ENCODE measurements around the gene GFER. TPM values are rescaled to one million over a fixed set of nuclear protein-coding genes. Genes with fewer than 3 reads are reported as not detected.
"Not testable (repeated sequence)": the region's sequence is repeated elsewhere in the genome, so short reads cannot be mapped to it uniquely, and the experiment has no call there.

Gene GFER
- total RNA-seq (16.1 TPM), polyA plus RNA-seq (28.0 TPM)
- long read RNA-seq, donor 1, partial matches to known transcripts: 0 of 2 reads
- long read RNA-seq, donor 1, other reads (novel, unspliced or antisense): 0 of 2 reads
- long read RNA-seq, donor 2: 0 reads
- long read RNA-seq, donor 3, transcript GFER-203 (2 exons, 1,365 nt): minor isoform, 5 of 17 reads
- long read RNA-seq, donor 3, transcript GFER-201 (3 exons, 2,345 nt): major isoform, 8 of 17 reads
- long read RNA-seq, donor 3, partial matches to known transcripts: 0 of 17 reads
- long read RNA-seq, donor 3, other reads (novel, unspliced or antisense): 0 of 17 reads
- long read RNA-seq, donor 4, transcript GFER-201 (3 exons, 2,345 nt): major isoform, 5 of 7 reads
- long read RNA-seq, donor 4, partial matches to known transcripts: 0 of 7 reads
- long read RNA-seq, donor 4, other reads (novel, unspliced or antisense): 0 of 7 reads
- long read RNA-seq, donor 5, transcript GFER-201 (3 exons, 2,345 nt): major isoform, 15 of 19 reads
- long read RNA-seq, donor 5, partial matches to known transcripts: 0 of 19 reads
- long read RNA-seq, donor 5, other reads (novel, unspliced or antisense): 0 of 19 reads
- long read RNA-seq, donor 6, transcript GFER-201 (3 exons, 2,345 nt): major isoform, 12 of 16 reads
- long read RNA-seq, donor 6, partial matches to known transcripts: 0 of 16 reads
- long read RNA-seq, donor 6, other reads (novel, unspliced or antisense): 0 of 16 reads
- long read RNA-seq, donor 7, partial matches to known transcripts: 0 of 4 reads
- long read RNA-seq, donor 7, other reads (novel, unspliced or antisense): 0 of 4 reads
- long read RNA-seq, donor 8, partial matches to known transcripts: 0 of 3 reads
- long read RNA-seq, donor 8, other reads (novel, unspliced or antisense): 0 of 3 reads
- long read RNA-seq, donor 9, partial matches to known transcripts: 0 of 1 reads
- long read RNA-seq, donor 9, other reads (novel, unspliced or antisense): 0 of 1 reads
- long read RNA-seq, donor 10, transcript GFER-201 (3 exons, 2,345 nt): major isoform, 5 of 8 reads
- long read RNA-seq, donor 10, partial matches to known transcripts: 0 of 8 reads
- long read RNA-seq, donor 10, other reads (novel, unspliced or antisense): 0 of 8 reads

DNA sequence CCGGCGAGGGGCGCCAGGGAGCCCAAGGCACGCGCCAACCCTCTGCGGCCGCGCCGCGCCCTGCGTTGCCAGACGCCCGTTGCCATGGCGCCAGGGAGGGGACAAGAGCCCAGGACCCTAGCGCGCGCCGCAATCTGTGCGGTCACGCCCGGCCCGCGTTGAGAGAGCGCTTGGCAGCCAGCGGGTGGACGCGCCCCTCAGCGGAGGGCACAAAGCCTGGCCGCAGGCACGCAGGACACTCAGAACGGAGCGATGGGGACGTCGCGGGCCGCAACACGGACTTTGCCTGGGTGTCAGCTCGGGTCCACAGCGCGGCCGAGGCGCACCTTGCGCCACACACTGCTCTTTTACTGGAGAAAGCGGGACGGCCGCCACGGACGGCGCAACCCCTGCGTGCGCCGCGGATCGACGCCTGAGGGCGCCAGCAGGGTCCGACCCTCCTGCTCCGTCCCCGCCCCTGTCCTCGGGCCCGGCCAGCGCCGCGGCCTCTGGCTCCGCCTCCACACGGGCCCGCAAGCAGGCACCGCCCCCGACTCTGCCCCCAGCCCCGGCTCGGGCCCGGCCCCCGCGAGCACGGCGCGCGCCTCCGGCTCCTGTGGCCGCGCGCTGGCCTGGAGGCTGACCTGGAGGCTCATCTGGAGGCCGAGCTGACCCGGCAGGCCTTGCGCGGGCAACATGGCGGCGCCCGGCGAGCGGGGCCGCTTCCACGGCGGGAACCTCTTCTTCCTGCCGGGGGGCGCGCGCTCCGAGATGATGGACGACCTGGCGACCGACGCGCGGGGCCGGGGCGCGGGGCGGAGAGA lies at the start of gene GFER:
Gene GFER, plus strand, starts transcription at position 650 of the 803 bp plus-strand sequence. Its CDS starts 26 bp downstream, at position 676.
- H3K4me3 ChIP-seq (ENCODE audit: low read length in 2 of 2): peak within 1 kb of the TSS; percentile 47 to 80
- H3K4me1 ChIP-seq (ENCODE audit: control insufficient read depth in 2 of 2, insufficient read depth in 2 of 2, low read length in 2 of 2): peaks cover 10 to 22% of the 10 kb centered on the region in 2 donors
- peak within 1 kb of the TSS in 1 of 2 donors; percentile 54 for H3K27ac ChIP-seq (ENCODE audit: low read depth in 1 of 2, low read length in 1 of 2)
- peaks cover 10% of the 10 kb centered on the region in 2 donors for H3K36me3 ChIP-seq (ENCODE audit: control insufficient read depth in 2 of 2, insufficient read depth in 2 of 2, low read length in 1 of 2)
- peaks cover 61 to 78% of the 10 kb centered on the region in 2 donors for H3K27me3 ChIP-seq (ENCODE audit: control insufficient read depth in 2 of 2, insufficient read depth in 1 of 2, low read length in 1 of 2)
- peak in 2 of 9 donors; percentile 41 to 64 for DNase-seq (ENCODE audit: low read depth in 6 of 9, low spot score in 9 of 9)
- peaks cover 2 to 26% of the 10 kb centered on the region in 2 donors for H3K9me3 ChIP-seq (ENCODE audit: control insufficient read depth in 2 of 2, insufficient read depth in 1 of 2, low read length in 1 of 2)
- WGBS: under 1% methylated on average over 109 of the region's 109 CpGs

DNA sequence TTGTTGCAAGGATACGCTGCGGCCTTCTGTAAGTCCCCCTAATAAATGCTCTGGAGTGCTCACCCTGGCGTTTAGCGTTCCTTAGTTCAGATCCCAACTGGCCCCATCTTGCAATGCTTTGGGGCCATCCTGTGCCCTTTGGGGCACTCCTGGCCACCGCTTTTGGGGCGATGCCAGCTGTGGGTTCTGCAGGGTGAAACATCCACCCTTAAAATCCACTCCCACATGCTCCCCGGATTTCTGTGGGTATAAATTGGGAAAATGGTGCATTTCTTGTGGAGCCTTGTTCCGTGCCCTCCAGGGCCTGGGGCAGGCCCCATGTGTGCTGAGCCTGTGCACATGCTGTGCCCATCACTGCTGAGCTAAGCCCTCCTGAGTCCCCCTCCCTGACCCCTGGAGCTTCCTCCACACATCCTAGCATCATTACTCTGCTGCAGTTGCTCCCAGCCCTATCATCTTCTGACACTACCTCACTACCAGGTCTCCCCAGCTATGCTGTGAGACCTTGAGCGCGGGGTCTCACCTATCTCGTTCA lies 47.0 kb upstream of the GFER start:
- H3K27me3 ChIP-seq (ENCODE audit: control insufficient read depth in 2 of 2, insufficient read depth in 1 of 2, low read length in 1 of 2): peaks cover 0 to 11% of the 10 kb centered on the region in 2 donors
- H3K9me3 ChIP-seq (ENCODE audit: control insufficient read depth in 2 of 2, insufficient read depth in 1 of 2, low read length in 1 of 2): no peaks in the 10 kb centered on the region
- no peak for DNase-seq (ENCODE audit: low read depth in 6 of 9, low spot score in 9 of 9)
- WGBS: 97% methylated on average over 11 of the region's 11 CpGs
- H3K27ac ChIP-seq (ENCODE audit: low read depth in 1 of 2, low read length in 1 of 2): no peak overlapping the region
- peaks cover 2 to 9% of the 10 kb centered on the region in 2 donors for H3K4me1 ChIP-seq (ENCODE audit: control insufficient read depth in 2 of 2, insufficient read depth in 2 of 2, low read length in 2 of 2)
- H3K36me3 ChIP-seq (ENCODE audit: control insufficient read depth in 2 of 2, insufficient read depth in 2 of 2, low read length in 1 of 2): peaks cover 19 to 38% of the 10 kb centered on the region in 2 donors
- no peak overlapping the region for H3K4me3 ChIP-seq (ENCODE audit: low read length in 2 of 2)

DNA sequence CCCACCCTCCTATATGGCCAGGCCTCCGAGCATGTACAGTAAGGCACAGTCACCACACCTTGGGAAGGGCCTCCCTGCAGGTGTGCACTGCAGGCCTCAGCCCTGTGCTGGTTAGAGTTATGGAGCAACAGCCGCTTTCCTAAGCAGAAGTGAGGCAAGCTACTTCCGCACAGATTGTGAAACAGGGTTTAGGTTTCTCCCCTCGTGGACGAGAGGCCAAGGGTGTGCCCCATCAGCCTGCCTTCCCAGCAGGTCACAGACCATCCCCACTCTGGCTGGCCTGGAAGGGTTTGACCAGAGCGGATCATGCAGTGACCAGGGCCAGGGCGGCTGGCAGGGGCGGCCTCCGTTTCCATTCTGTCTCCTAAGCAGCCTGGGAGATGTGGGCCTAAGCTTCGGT lies 45.7 kb upstream of the GFER start:
- Histone ChIP-seq H3K27ac (ENCODE audit: low read depth in 1 of 2, low read length in 1 of 2) (no peak overlapping the region), H3K27me3 (ENCODE audit: control insufficient read depth in 2 of 2, insufficient read depth in 1 of 2, low read length in 1 of 2) (peaks cover 0 to 9% of the 10 kb centered on the region in 2 donors), H3K36me3 (ENCODE audit: control insufficient read depth in 2 of 2, insufficient read depth in 2 of 2, low read length in 1 of 2) (peaks cover 19 to 38% of the 10 kb centered on the region in 2 donors), H3K9me3 (ENCODE audit: control insufficient read depth in 2 of 2, insufficient read depth in 1 of 2, low read length in 1 of 2) (no peaks in the 10 kb centered on the region), H3K4me1 (ENCODE audit: control insufficient read depth in 2 of 2, insufficient read depth in 2 of 2, low read length in 2 of 2) (peaks cover 8 to 18% of the 10 kb centered on the region in 2 donors), H3K4me3 (ENCODE audit: low read length in 2 of 2) (no peak overlapping the region)
- no peak for DNase-seq (ENCODE audit: low read depth in 6 of 9, low spot score in 9 of 9)
- 98% methylated on average over 10 of the region's 10 CpGs for WGBS

DNA sequence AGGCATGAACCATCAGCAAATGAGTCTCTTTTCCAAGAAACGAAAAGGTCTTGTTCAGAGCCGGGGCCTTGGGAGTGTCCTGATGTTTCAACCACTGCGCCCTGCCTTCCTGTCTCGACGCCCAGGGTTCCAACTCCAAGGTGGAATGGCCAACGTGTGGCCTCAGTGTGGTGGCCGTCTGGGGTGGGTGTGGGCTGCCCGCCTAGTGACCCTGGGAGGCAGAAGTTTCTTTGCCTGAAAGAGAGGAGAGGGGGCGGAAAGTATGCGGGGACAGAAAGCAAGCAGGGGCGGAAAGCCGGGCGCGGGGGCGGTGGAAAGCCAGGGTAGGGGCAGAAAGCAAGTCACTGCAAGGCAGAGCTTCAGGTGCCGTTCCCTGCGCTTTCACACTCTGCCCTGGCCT lies 45.1 kb upstream of the GFER start:
- DNase-seq (ENCODE audit: low read depth in 6 of 9, low spot score in 9 of 9): no peak

DNA sequence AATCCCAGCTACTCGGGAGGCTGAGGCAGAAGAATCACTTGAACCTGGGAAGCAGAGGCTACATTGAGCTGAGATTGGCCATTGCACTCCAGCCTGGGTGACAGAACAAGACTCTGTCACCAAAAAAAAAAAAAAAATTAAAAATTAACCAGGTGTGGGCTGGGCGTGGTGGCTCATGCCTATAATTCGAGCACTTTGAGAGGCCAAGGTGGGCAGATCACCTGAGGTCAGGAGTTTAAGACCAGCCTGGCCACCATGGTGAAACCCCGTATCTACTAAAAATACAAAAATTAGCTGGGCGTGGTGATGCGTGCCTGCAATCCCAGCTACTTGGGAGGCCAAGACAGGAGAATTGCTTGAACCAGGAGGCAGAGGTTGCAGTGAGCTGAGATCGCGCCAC lies 44.2 kb upstream of the GFER start:
- Histone ChIP-seq H3K36me3 (ENCODE audit: control insufficient read depth in 2 of 2, insufficient read depth in 2 of 2, low read length in 1 of 2) (peaks cover 19 to 38% of the 10 kb centered on the region in 2 donors), H3K4me1 (ENCODE audit: control insufficient read depth in 2 of 2, insufficient read depth in 2 of 2, low read length in 2 of 2) (peaks cover 8 to 21% of the 10 kb centered on the region in 2 donors)
- not testable (repeated sequence) for H3K27me3 ChIP-seq (ENCODE audit: control insufficient read depth in 2 of 2, insufficient read depth in 1 of 2, low read length in 1 of 2); H3K9me3 ChIP-seq (ENCODE audit: control insufficient read depth in 2 of 2, insufficient read depth in 1 of 2, low read length in 1 of 2); H3K27ac ChIP-seq (ENCODE audit: low read depth in 1 of 2, low read length in 1 of 2); DNase-seq (ENCODE audit: low read depth in 6 of 9, low spot score in 9 of 9); H3K4me3 ChIP-seq (ENCODE audit: low read length in 2 of 2)
- over 99% methylated on average over 8 of the region's 8 CpGs for WGBS

More for the DNA sequence above, 45.1 kb upstream of the GFER start:
- H3K4me3 ChIP-seq (ENCODE audit: low read length in 2 of 2): no peak overlapping the region
- H3K9me3 ChIP-seq (ENCODE audit: control insufficient read depth in 2 of 2, insufficient read depth in 1 of 2, low read length in 1 of 2): no peaks in the 10 kb centered on the region
- no peak overlapping the region for H3K27ac ChIP-seq (ENCODE audit: low read depth in 1 of 2, low read length in 1 of 2)
- WGBS: 98% methylated on average over 17 of the region's 17 CpGs
- H3K36me3 ChIP-seq (ENCODE audit: control insufficient read depth in 2 of 2, insufficient read depth in 2 of 2, low read length in 1 of 2): peaks cover 19 to 38% of the 10 kb centered on the region in 2 donors
- H3K27me3 ChIP-seq (ENCODE audit: control insufficient read depth in 2 of 2, insufficient read depth in 1 of 2, low read length in 1 of 2): peaks cover 0 to 7% of the 10 kb centered on the region in 2 donors
- peaks cover 8 to 21% of the 10 kb centered on the region in 2 donors for H3K4me1 ChIP-seq (ENCODE audit: control insufficient read depth in 2 of 2, insufficient read depth in 2 of 2, low read length in 2 of 2)

DNA sequence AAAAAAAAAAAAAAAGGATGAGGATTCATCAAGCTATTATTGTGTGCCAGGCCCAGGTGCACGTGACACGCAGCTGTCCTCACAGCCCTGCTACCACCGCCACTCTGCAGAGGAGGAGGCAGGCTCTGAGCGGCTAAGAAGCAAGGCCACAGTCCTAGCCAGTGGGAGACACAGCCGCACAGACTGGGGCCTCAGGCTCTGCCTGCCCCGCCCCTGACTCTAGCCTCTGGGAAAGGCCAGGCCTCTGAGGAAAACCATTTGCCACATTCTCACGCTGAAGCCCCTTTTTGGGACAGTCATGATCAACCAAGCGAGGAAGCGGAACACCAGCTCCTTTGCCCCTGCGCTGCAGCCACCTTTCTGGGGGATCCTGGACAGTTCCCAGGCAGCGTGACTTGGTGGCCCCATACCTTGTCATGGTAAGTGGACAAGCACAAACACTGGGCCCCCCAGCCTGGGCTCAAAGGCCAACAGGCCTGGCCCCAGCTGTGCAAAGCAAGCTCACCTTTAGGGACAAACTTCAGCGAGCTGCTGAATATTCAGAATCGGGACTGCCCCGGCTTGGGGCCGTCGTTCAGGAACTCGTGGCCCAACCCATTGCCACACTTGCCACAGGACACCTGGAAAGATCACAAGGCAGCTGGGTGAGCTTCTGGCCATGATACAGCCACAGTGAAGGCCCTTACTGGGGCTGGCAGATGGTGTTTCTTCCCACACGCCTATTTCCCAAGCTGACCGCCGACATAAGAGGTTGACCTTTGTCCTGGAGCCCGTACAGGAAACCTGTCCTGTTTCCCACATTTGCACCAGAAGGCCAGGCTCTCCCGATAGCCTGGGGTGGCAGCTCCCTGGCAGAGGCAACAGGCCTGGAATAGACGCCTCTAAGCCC lies 43.5 kb upstream of the GFER start:
- no peak overlapping the region for H3K4me3 ChIP-seq (ENCODE audit: low read length in 2 of 2)
- peaks cover 8 to 21% of the 10 kb centered on the region in 2 donors for H3K4me1 ChIP-seq (ENCODE audit: control insufficient read depth in 2 of 2, insufficient read depth in 2 of 2, low read length in 2 of 2)
- H3K27ac ChIP-seq (ENCODE audit: low read depth in 1 of 2, low read length in 1 of 2): no peak overlapping the region
- WGBS: 94% methylated on average over 23 of the region's 23 CpGs
- peaks cover 19 to 38% of the 10 kb centered on the region in 2 donors for H3K36me3 ChIP-seq (ENCODE audit: control insufficient read depth in 2 of 2, insufficient read depth in 2 of 2, low read length in 1 of 2)
- no peak for DNase-seq (ENCODE audit: low read depth in 6 of 9, low spot score in 9 of 9)
- H3K27me3 ChIP-seq (ENCODE audit: control insufficient read depth in 2 of 2, insufficient read depth in 1 of 2, low read length in 1 of 2): peaks cover 0 to 7% of the 10 kb centered on the region in 2 donors
- H3K9me3 ChIP-seq (ENCODE audit: control insufficient read depth in 2 of 2, insufficient read depth in 1 of 2, low read length in 1 of 2): no peaks in the 10 kb centered on the region

DNA sequence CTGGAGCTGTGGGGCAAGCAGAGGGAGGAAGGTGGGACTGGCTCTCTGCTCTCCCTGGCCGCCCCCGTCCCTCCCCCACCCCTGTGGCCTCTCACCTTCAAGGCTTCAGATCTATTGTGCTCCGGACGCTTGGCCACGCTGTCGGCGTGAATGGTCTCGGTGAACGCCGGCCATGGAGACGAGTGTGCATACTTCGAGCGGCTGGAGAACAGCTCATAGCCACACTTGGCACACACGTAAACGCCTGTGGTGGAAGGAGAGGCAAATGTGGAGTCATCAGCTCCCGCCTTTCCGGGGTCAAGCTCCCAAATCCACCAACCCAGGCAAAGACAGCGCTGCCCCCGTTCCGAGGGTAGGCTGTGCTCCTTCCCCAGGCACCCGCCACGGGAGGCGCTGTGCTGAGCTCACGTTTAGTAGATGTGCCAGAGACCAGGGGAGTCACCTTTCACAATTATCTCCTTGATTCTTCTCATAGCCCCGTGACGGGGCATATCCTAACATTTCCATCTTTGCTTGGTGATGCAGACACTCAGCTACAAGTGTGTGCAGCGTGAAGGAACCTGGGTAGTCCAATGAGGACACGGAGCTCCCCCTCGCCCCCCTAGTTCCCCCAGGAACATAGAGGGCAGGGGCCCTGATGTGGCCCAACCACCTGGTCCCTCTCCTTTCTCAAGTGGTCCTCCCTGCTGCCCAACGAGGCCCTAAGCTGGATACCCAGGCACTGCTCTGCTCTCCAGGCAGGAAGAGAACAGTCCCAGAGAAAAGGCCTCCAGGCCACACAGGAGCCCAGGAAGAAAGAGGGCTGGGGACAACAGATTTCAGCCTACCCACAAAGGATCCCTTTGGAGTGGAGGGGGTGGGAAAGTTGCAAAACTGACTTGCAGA lies 42.6 kb upstream of the GFER start:
- Histone ChIP-seq H3K9me3 (ENCODE audit: control insufficient read depth in 2 of 2, insufficient read depth in 1 of 2, low read length in 1 of 2) (no peaks in the 10 kb centered on the region), H3K27ac (ENCODE audit: low read depth in 1 of 2, low read length in 1 of 2) (no peak overlapping the region), H3K4me1 (ENCODE audit: control insufficient read depth in 2 of 2, insufficient read depth in 2 of 2, low read length in 2 of 2) (peaks cover 8 to 21% of the 10 kb centered on the region in 2 donors), H3K4me3 (ENCODE audit: low read length in 2 of 2) (no peak overlapping the region), H3K27me3 (ENCODE audit: control insufficient read depth in 2 of 2, insufficient read depth in 1 of 2, low read length in 1 of 2) (peaks cover 0 to 7% of the 10 kb centered on the region in 2 donors), H3K36me3 (ENCODE audit: control insufficient read depth in 2 of 2, insufficient read depth in 2 of 2, low read length in 1 of 2) (peaks cover 19 to 38% of the 10 kb centered on the region in 2 donors)
- 90% methylated on average over 30 of the region's 30 CpGs for WGBS
- no peak for DNase-seq (ENCODE audit: low read depth in 6 of 9, low spot score in 9 of 9)
